Measurements from ENCODE around the gene PRPF38B. TPM values are rescaled to one million over a fixed set of nuclear protein-coding genes. Genes with fewer than 3 reads are reported as not detected.

Gene PRPF38B
- total RNA-seq (2011; cell fraction: chromatin; rRNA removed; ENCODE audit: low replicate concordance) = 82.2 and 217 TPM in 2 replicates
- 68.7 and 80.4 TPM in 2 replicates for total RNA-seq (2011; cell fraction: nucleolus; rRNA removed)
- total RNA-seq (2011; cell fraction: nucleoplasm; rRNA removed) = 134 and 246 TPM in 2 replicates
- total RNA-seq (2014; rRNA removed) (27.8 and 67.8 TPM in 2 replicates), total RNA-seq (2014; rRNA removed; fragmentation: Illumina TruSeq; extraction: Trizol) (66.4 and 69.8 TPM in 2 replicates), total RNA-seq (2015; rRNA removed; fragmentation: Illumina TruSeq; extraction: Trizol) (68.0 and 75.3 TPM in 2 replicates), total RNA-seq (2021) (47.8 and 55.5 TPM in 2 replicates), polyA plus RNA-seq (2011; rRNA removed) (71.1 and 74.1 TPM in 2 replicates), polyA plus RNA-seq (2014; fragmentation: Illumina TruSeq; extraction: Trizol) (72.3 and 85.5 TPM in 2 replicates), polyA plus RNA-seq (2014; fragmentation: Nextera tagmentation; extraction: Ambion mirVana) (10 to 100 TPM; 25.3 to 34.3 TPM), polyA plus RNA-seq (2014; rRNA removed) (78.4 and 81.8 TPM in 2 replicates), polyA minus RNA-seq (2011; rRNA and poly(A)+ RNA removed) (60.0 and 63.7 TPM in 2 replicates), Bru-seq, nascent RNA (percentile 99 among the genes with signal in this experiment), BruChase-seq, experiment 1, labeled RNA remaining after a 2-hour chase (percentile 99 among the genes with signal in this experiment), BruChase-seq, experiment 2, labeled RNA remaining after a 6-hour chase (percentile 99 among the genes with signal in this experiment)
- 21.4 and 26.5 TPM in 2 replicates for polyA plus RNA-seq (2011; cell fraction: cytosol; rRNA removed)
- 119 and 157 TPM in 2 replicates for polyA plus RNA-seq (2011; cell fraction: nucleus; rRNA removed)
- 46.0 and 53.7 TPM in 2 replicates for polyA plus RNA-seq (2012)
- polyA minus RNA-seq (2011; cell fraction: cytosol; rRNA and poly(A)+ RNA removed) = 31.0 and 32.4 TPM in 2 replicates
- 114 and 142 TPM in 2 replicates for polyA minus RNA-seq (2011; cell fraction: nucleus; rRNA and poly(A)+ RNA removed)
- long read RNA-seq, experiment 1, transcript PRPF38B-203 (6 exons, 3,693 nt) = major isoform, 100 of 210 reads
- long read RNA-seq, experiment 1, transcript PRPF38B-205 (2 exons, 1,352 nt) = minor isoform, 8 of 210 reads
- long read RNA-seq, experiment 1, partial matches to known transcripts = 74 of 210 reads
- long read RNA-seq, experiment 1, other reads (novel, unspliced or antisense) = 27 of 210 reads
- long read RNA-seq, experiment 2, partial matches to known transcripts = 1 of 35 reads
- long read RNA-seq, experiment 2, other reads (novel, unspliced or antisense) = 34 of 35 reads
- long read RNA-seq, experiment 3, transcript PRPF38B-203 (6 exons, 3,693 nt) = major isoform, 35 of 65 reads
- long read RNA-seq, experiment 3, partial matches to known transcripts = 7 of 65 reads
- long read RNA-seq, experiment 3, other reads (novel, unspliced or antisense) = 21 of 65 reads

GRCh38 chr1:108691942-108692723 is at the start of gene PRPF38B:
TSS of gene PRPF38B (plus strand) at chr1:108692310. CDS start at chr1:108692592, 282 bp downstream.
- ChIA-PET CTCF (ENCODE audit: low intra/inter-chr PET ratio) (interaction anchor here (1.0 kb wide), 1 partner anchor 207 kb away, joined by 3 read pairs; no protein-coding TSS in a partner anchor), POLR2A (interaction anchor here (0.5 to 5.6 kb wide), 21 partner anchors 10 to 906 kb away, joined by 3 to 97 read pairs (median 4); no protein-coding TSS in a partner anchor)
- peaks cover 5 to 7% of the 10 kb centered on the region in 2 experiments; a peak in 3 of 5 replicates for H3K4me1 ChIP-seq (replicated peaks in 1 of 2; ENCODE audit: control insufficient read depth in 2 of 2, insufficient read depth in 2 of 2, low read length in 2 of 2)
- peaks cover 40% of the 10 kb centered on the region for H3K36me3 ChIP-seq (ENCODE audit: control insufficient read depth, insufficient read depth, low read length)
- peaks cover 17% of the 10 kb centered on the region for H4K20me1 ChIP-seq (replicated peaks; ENCODE audit: control insufficient read depth, insufficient read depth, low read length)
- peak within 1 kb of the TSS; percentile 74 for H3K4me3 ChIP-seq
- no TSS peak for BruUV-seq (replicated peaks)
- intact Hi-C loops (cut with micrococcal nuclease) (loop anchor here (2.0 kb wide), 3 partner anchors 49 to 207 kb away; partner anchors contain the start of gene STXBP3), in situ Hi-C loops (cut with MboI) (no loop called here)
- no peaks in the 10 kb centered on the region for H3K9me3 ChIP-seq (replicated peaks; ENCODE audit: control insufficient read depth, insufficient read depth, low read depth, low read length)
- H3K27ac ChIP-seq (ENCODE audit: extremely low read depth, low read depth, low read length) = peak within 1 kb of the TSS; percentile 94
- ATAC-seq (peak; percentile 91), FAIRE-seq (peak; percentile 83), DNase-seq (ENCODE audit: extremely low read depth in 1 of 4, low spot score in 3 of 4) (peak; percentile 96 to 99 (median 98))
- H3K79me2 ChIP-seq (ENCODE audit: control insufficient read depth, insufficient read depth, low read length) = peaks cover 68% of the 10 kb centered on the region
- no peaks in the 10 kb centered on the region for H3K27me3 ChIP-seq (ENCODE audit: control insufficient read depth in 2 of 2, insufficient read depth in 2 of 2, low read length in 2 of 2)
- peak within 1 kb of the TSS; percentile 93 for H2AFZ ChIP-seq (ENCODE audit: low read depth, low read length)
- H3K9ac ChIP-seq (ENCODE audit: insufficient read depth in 1 of 2, low read depth in 2 of 2, low read length in 2 of 2) = peak within 1 kb of the TSS; percentile 91 to 96
- no peaks in the 10 kb centered on the region for H3K9me1 ChIP-seq (ENCODE audit: control insufficient read depth, insufficient read depth, low read length)
- WGBS (ENCODE audit: insufficient coverage, low coverage, missing lambda C conversion rate) = under 1% methylated on average over 38 of the region's 59 CpGs
- H3K4me2 ChIP-seq (ENCODE audit: insufficient read depth, low read length) = peak within 1 kb of the TSS; percentile 94
- TF ChIP-seq RB1 (IDR thresholded peaks at IDR 0.05; ENCODE audit: low read depth) (peak; percentile 68; the same call in 1 of the 2 replicates), ESRRA (IDR thresholded peaks at IDR 0.05; ENCODE audit: borderline replicate concordance, low read depth) (peak; percentile 65), RBM14 (IDR thresholded peaks at IDR 0.05; ENCODE audit: borderline replicate concordance, insufficient read depth, low read depth, low read length) (no peak), TARDBP (IDR thresholded peaks at IDR 0.05) (0 out of 2 replicates have a peak, but pooled peaks have one; percentile 26), GTF2F1 (IDR thresholded peaks at IDR 0.05; ENCODE audit: low read depth, low read length) (peak; percentile 93), SRF (CRISPR knock-in tag; IDR thresholded peaks at IDR 0.05) (peak in 1 of 2 experiments; percentile 46; a peak in 1 of 4 replicates), PHTF2 (CRISPR knock-in tag; IDR thresholded peaks at IDR 0.05) (no peak), POU5F1 (IDR thresholded peaks at IDR 0.05; ENCODE audit: borderline replicate concordance, low read depth, low read length, partially characterized antibody) (peak; percentile 38), RBM39 (optimal IDR thresholded peaks at IDR 0.05; ENCODE audit: low read depth, low read length) (no peak), ZNF589 (CRISPR knock-in tag; IDR thresholded peaks at IDR 0.05; ENCODE audit: low read depth) (0 out of 2 replicates have a peak, but pooled peaks have one; percentile 50), KAT8 (IDR thresholded peaks at IDR 0.05; ENCODE audit: low read depth) (0 out of 2 replicates have a peak, but pooled peaks have one; percentile 46), THRB (CRISPR knock-in tag; conservative IDR thresholded peaks at IDR 0.05) (no peak), ZNF124 (CRISPR knock-in tag; IDR thresholded peaks at IDR 0.05) (no peak), DACH1 (IDR thresholded peaks at IDR 0.05; ENCODE audit: partially characterized antibody) (no peak), POLR2G (IDR thresholded peaks at IDR 0.05; ENCODE audit: low read depth, low read length) (peak; percentile 99)

All from K562 (cell line).